AG08396 (cell line): Measurements from ENCODE around the gene SH2B3.
"Not testable (repeated sequence)": the region's sequence is repeated elsewhere in the genome, so short reads cannot be mapped to it uniquely, and the experiment has no call there.

Source experiments
- DNase-seq: peaks from one replicate; pipeline ENCODE4 v3.0.0; 2012; ENCODE audit warnings: low spot score, mixed read lengths

SH2B3 gene

GRCh38 chr12:111387747-111388323, 17.9 kb upstream of the SH2B3 start:
- DNase-seq: no peak

DNA sequence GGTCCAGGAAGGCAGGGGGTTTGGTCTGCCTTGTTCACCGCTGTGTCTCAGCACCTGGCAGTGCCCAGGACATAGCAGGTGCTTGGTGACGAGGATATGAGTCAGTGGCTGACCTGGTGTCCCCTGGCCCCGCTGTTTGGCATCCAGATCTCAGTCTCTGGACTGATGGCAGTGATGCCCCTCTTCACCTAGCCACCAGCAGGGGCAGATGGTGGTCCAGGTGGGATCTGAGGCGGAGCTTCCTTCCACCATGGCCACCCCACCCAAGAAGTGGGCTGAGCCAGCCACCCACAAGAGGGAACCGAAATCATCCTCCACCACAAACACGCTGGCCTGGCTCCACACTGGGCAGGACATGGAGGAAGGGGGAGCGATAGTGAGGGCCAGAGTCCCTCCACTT, 16.1 kb upstream of the SH2B3 start:
- DNase-seq: no peak

DNA sequence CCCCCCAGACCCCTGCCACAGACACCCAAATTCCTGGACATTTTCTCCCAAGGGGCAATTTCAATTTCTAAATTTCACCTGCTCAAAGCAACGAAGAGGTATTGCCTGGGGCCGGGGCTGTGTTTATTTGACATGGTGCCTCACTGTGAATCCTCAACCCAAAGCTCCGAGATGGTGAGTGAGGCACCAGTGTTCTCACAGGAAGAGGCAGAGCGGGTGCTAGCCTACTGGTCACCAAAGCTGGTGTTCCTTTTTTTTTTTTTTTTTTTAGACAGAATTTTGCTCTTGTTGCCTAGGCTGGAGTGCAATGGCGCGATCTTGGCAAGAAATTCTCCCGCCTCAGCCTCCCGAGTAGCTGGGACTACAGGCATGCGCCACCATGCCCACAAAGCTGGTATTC, 14.8 kb upstream of the SH2B3 start:
- DNase-seq: no peak

- DNase-seq: no peak
These were observed 11.9 kb upstream of the SH2B3 start for GRCh38 chr12:111393700-111394300.

- no peak for DNase-seq
These were observed 11.2 kb upstream of the SH2B3 start for GRCh38 chr12:111394480-111394879.

DNA sequence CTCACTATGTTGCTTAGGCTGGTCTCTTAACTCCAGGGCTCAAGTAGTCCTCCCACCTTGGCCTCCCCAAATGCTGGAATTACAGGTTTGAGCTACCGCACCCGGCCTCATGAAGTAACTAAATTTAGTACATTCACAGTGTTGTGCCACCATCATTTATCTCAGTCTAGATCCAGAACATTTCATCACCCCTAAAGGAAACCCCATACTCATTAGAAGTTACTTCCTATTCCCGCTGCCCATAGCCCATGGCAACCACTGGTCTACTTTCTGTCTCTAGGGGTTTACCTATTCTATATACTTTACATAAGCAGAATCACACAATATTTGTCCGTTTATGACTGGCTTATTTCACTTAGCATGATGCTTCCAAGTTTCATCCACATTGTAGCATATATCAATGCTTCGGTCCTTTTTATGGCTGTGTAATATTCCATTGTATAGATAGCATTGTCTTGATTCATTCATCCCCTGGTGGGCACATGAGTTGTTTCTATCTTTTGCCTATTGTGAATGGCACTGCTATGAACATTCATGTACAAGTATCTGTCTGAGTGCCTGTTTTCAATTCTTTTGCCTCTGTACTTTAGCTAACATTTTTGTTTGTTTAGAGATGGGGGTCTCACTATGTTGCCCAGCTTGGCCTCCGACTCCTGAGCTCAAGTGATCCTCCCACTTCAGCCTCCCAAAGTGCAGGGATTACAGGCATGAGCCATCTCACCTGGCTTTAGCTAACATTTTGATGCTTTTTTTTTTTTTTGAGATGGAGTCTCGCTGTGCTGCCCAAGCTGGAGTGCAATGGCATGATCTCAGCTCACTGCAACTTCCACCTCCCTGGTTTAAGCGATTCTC, 10.2 kb upstream of the SH2B3 start:
- DNase-seq: no peak

DNA sequence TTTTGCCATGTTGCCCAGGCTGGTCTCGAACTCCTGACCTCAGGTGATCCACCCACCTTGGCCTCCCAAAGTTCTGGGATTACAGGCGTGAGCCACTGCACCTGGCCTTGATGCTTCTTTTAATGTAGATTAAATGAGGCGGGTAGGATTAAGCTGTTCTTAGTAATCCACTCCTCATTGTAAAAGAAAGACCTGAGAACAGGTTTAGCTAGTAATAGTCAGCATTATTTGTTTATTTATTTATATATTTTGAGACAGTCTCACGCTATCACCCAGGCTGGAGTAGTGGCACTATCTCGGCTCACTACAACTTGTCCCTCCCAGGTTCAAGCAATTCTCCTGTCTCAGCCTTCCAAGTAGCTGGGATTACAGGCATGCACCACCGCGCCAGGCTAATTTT, 9.5 kb upstream of the SH2B3 start:
- not testable (repeated sequence) for DNase-seq

DNA sequence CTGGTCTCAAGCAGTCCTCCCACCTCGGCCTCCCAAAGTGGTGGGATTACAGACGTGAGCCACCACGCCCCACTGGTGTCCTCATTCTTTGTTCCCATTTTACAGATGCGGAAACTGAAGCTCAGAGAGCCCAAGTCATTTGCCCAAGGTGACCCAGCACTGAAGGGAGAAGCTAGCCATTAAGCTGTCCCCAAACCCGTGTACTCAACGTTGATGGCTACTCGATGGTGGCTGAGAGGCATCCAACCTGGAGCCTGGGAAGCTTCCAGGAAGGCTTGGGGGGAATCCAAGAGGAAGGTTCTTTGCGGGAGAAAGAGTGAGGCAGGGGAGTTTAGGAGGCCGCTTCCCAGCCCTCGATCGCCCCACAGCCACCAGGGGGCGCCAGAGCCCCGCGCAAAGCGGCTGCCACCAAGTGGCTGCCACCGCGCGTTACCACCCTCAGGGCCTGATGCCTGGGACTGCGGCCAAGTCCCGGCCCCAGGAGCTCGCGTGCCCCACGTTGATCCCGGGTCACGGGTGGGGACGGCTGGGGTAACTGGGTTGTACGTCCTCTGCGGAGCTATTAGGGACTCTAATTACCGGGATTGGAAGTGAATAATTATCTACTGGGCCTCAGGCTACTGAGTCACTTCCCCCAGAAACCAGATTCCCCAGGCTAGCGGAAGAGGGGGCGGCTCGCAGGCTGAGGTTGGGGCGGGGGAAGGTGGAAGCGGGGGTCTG, 8.8 kb upstream of the SH2B3 start:
- DNase-seq: peak; percentile 92

DNA sequence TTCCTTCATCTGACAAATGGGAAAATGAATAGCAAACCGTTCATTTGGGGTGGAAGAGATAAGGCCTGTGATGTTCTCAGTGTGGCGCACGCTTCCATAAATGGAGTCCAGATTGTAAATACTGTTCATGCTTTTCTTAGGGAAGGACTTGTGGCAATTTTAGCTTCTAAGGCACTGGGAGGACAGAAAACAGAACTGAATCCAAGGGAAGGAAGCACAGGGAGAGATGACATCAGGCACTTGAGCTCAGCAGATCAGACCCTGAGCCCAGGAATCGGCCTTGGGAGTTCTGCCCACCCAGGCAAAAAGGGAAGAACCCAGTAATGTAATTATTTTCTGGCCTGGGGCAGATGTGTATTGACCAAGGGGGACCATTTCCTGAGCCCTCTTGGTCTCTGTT, 7.2 kb upstream of the SH2B3 start:
- DNase-seq: no peak

DNA sequence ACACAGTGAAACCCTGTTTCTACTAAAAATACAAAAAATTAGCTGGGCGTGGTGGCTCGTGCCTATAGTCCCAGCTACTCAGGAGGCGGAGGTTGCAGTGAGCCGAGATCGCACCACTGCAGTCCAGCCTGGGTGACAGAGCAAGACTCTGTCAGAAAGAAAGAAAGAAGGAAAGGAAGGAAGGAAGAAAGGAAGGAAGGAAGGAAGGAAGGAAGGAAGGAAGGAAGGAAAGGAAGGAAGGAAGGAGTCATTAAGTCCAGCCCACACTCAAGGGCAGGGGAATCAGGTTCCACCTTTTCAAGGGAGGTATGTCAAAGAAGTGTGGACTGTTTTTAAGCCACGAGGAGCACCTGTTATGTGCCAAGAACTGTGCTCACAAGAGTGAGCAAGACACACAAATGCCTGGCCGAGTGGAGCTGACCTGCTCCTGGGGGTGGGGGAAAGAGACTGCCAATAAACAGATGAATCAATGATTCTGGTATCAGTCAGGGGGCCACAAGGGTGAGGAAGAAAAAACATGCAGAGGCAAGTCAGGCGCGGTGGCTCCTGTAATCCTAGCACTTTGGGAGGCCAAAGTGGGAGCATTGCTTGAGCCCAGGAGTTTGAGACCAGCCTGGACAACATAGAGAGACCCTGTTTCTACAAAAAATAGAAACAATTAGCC, 5.8 kb upstream of the SH2B3 start:
- DNase-seq: not testable (repeated sequence)

DNA sequence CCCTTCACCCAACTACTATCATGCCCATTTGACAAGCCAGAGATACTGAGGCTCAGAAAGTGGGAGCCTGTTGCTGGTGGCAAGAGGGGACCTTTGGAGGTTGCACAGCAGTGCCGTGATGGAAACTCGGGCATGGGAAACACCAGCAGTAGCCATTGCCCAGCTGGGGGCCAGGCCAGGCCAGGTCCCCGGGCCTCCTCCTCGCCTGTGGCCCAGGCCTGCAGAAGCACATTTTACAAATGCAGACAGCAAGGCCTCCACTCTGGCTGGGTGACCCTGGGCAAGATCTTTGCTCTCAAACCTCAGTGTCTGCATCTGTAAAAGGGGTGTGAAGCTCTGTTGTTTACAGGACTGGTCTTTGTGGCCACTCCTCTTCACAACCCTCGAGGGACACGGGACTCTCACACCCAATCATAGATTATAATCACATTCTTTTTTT, 4.5 kb upstream of the SH2B3 start:
- DNase-seq: no peak

DNA sequence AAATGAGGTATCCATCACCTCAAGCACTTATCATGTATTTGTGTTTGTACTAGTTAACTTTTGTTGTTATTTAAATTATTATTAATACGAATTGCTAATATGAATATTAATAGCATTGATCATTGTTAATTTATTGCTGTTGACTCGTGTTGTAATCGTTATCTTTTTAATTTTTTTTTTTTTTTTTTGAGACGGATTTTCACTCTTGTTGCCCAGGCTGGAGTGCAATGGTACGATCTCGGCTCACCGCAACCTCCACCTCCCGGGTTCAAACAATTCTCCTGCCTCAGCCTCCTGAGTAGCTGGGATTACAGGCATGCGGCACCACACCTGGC, 3.3 kb upstream of the SH2B3 start:
- DNase-seq: not testable (repeated sequence)

DNA sequence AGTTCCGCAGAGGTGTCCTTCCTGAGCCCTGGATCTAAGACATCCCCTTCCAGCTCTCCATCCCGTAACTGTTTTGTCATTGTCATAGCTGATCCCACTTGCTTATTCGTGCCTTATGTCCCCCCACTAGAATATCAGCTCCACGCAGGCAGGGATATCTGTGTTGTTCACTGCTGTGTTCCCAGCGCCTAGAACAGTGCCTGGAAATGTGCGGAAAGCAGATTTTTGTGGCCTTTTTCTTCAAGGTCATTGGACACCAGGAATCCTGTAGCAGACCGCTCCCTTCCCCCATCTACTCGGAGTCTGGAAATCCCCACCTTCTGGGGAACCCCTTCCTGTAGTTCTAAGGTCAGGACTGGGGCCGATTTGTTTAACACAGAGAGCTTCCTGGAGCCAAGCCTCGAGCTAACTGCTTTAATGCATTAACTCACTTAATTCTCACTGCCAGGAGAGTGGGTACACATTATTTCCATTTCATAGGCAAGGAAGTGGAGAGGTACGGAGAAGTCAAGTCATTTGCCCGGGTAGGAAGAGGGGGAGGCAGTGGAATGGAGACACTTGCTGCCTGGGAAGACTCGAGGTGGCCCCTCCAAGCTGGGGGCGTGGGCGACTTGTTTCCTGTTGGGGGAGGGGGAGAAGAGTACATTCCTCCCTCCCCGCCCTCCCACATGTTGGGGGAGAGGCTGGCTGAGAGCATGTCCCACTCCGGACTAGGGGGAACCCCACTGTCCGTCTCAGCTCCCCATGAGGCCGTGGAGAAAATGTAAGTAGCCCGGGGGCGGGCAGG, 1.2 kb upstream of the SH2B3 start:
- no peak for DNase-seq

- peak; percentile 97 for DNase-seq
These were observed 419 bp upstream of the SH2B3 start for GRCh38 chr12:111405149-111405858.

DNA sequence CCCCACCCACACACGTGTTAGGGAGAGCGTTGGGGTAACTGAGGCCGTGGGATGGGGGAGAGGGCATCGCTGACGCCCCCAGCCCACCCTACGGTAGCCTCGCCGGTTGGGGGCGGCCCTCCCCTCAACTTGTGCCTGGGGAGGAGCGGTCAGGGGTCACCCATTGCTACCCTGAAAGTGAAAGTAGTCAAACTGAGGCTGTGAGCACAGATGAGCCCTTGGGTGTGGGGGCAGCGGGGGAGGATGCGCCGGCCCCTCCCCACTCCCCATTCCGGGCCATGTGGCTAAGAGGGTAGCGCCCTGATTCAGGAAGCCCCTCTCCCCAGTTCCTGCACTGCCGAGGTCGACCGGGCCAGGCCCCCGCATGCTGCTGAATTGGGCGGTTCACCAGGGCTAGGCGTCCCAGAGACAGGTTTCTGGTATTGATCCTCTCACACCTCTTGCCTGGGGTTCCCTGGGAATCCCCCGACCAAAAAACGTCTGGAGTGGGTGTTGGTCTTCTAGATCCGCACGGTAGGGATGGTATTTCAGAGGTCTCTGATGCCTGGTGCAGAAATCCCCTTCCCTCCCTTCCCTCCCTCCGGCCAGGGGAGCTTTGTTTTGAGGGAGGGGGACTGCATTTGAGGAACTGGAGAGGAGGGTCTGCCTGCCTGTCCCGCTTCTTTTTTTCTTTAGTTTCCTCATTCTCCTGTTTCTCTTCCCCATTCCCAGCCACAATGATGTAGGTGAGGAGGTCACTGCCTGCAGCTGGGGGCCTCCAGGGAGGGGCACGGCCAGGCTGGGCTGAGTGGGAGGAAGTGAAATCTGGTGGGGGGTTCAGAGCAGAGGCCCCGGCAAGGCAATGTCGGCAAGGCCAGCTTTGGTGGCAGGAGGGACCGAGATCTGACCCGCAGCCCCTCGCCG, 1.0 kb downstream of the SH2B3 start:
- DNase-seq: no peak

GRCh38 chr12:111407377-111408115, 1.8 kb downstream of the SH2B3 start:
- no peak for DNase-seq

GRCh38 chr12:111408116-111408440, 2.4 kb downstream of the SH2B3 start:
- no peak for DNase-seq

GRCh38 chr12:111408686-111409402, 3.1 kb downstream of the SH2B3 start:
- DNase-seq: no peak

DNA sequence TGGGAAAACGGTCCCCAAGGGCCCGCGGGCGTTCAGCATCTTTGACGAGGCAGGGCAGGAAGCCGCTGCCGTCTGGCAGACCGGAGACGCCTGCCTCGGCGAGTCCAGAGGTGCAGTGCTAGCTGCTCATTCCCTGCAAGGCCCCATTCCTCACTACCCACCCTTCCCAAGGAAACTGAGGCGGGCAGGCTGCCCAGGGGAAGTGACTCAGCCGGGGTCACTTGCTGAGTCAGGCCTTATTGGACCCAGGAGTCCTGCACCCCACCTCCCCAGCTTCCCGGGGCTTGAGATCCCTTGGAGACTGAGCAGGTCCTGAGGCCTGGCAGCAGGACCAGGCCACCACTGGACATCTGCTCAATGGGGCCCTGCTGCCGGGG, 3.7 kb downstream of the SH2B3 start:
- DNase-seq: no peak
